Muscle of arm (tissue), 12 donors: ENCODE measurements around the gene DOCK1. TPM values are rescaled to one million over a fixed set of nuclear protein-coding genes. Genes with fewer than 3 reads are reported as not detected.

ENCODE experiments used
- DNase-seq: peaks from one replicate; pipeline ENCODE4 v3.0.0-alpha.2; 2013
- polyA plus RNA-seq, 12 donors: library from polyadenylated mRNA; unstranded; fragments of 120-200 nt; gene quantifications; one replicate each; pipeline ENCODE4 v1.2.1, GENCODE V29; 2013; ENCODE audit not compliant: insufficient read length in 12 of 12

The DOCK1 gene
- polyA plus RNA-seq, 12 donors = 17.7 to 53.4 (median 34.0) TPM; not detected in 1

GRCh38 chr10:127458829-127459228, 553.6 kb downstream of the DOCK1 start:
- no peak for DNase-seq

GRCh38 chr10:127459918-127460317, 554.7 kb downstream of the DOCK1 start:
- no peak for DNase-seq

GRCh38 chr10:127462643-127463295, 557.5 kb downstream of the DOCK1 start:
- no peak for DNase-seq

- no peak for DNase-seq
These were observed 558.3 kb downstream of the DOCK1 start for GRCh38 chr10:127463548-127463947.

- no peak for DNase-seq
These were observed 559.3 kb downstream of the DOCK1 start for GRCh38 chr10:127464561-127464960.

- no peak for DNase-seq
These were observed 562.6 kb downstream of the DOCK1 start for GRCh38 chr10:127467811-127468210.

- DNase-seq = no peak
These were observed 563.4 kb downstream of the DOCK1 start for GRCh38 chr10:127468632-127469031.

- no peak for DNase-seq
These were observed 565.7 kb downstream of the DOCK1 start for GRCh38 chr10:127470911-127471310.

GRCh38 chr10:127472976-127473375, 567.7 kb downstream of the DOCK1 start:
- no peak for DNase-seq

GRCh38 chr10:127474501-127474900, 569.3 kb downstream of the DOCK1 start:
- no peak for DNase-seq

GRCh38 chr10:127485153-127485857, 580.1 kb downstream of the DOCK1 start:
- DNase-seq = peak; percentile 7

- DNase-seq = no peak
These were observed 581.1 kb downstream of the DOCK1 start for GRCh38 chr10:127486355-127486754.

GRCh38 chr10:127492607-127493250, 587.5 kb downstream of the DOCK1 start:
- no peak for DNase-seq

GRCh38 chr10:127496035-127496434, 590.8 kb downstream of the DOCK1 start:
- no peak for DNase-seq

- DNase-seq = no peak
These were observed 592.5 kb downstream of the DOCK1 start for GRCh38 chr10:127497685-127498084.

GRCh38 chr10:127498087-127498486, 592.9 kb downstream of the DOCK1 start:
- no peak for DNase-seq

GRCh38 chr10:127500127-127500526, 594.9 kb downstream of the DOCK1 start:
- DNase-seq = no peak

Other genes with a start within 250 kb of the DOCK1 start
- 1 to 10 TPM in 4 of 12 donors, under 1 TPM in 6, not detected in 2; 0.67 to 2.2 (median 0.87) TPM for gene C10orf90, start 234.7 kb upstream of the DOCK1 start, polyA plus RNA-seq